ENCODE measurements around the gene SLC25A4. TPM values are rescaled to one million over a fixed set of nuclear protein-coding genes. Genes with fewer than 3 reads are reported as not detected.

SLC25A4 gene
- polyA plus RNA-seq, 3 donors, result 0.07 TPM; not detected in 2

DNA sequence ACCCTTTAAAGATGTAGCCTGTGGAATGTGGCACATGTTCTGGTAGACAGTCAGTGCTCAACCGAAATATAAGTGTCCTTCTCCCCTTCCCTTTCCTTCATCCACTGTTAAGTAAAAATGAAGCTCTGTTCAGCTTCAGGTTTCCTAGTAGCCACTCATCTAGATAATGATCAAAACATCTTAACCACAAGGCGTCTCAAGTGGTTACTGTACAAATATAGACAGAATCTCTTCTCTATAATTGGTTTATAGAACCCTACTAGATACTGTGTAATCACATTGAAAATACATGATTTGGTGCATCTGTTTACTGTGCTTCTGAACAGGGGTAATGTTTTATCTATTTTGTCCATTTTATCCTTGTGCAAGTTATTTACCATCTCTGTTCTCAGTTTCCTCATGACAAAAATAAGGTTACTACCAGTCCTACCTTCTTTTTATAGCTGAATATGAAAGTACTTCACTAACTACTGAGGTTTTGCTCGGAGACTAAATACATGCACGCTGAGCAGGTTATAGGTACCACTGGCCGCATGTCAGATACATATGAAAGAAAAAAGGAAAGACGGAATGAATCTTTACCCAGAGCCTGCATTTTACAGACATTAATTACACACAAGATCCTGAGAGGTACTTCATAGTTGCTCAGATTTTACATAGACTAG, 20.3 kb upstream of the SLC25A4 start:
- no peak for DNase-seq
- no CpG with 5 or more reads among the region's 6 CpGs for WGBS (ENCODE audit: insufficient coverage)

DNA sequence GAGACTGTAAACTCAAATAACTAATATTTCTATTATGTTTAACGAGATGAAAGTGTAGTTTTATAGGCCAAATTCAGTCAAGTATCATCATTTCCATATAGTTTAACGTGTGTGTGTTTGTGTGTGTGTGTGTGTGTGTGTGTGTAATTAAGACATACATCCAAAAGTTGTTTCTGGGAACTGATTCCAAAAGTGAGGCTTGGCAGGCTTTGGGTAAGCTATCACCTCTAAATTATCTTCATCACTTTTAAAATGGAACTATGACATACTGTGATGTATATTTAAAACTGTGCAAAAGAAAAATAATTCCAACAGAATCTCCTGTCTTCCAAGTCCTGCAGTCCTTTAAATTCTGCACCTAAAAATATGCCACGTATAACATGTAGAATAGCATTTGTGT, 19.1 kb upstream of the SLC25A4 start:
- H2AFZ ChIP-seq (ENCODE audit: insufficient read depth, low read depth, low read length, poor library complexity, severe bottlenecking), result no peak overlapping the region
- no peaks in the 10 kb centered on the region for H4K20me1 ChIP-seq (ENCODE audit: insufficient read depth, low read length)
- no peak for DNase-seq
- no CpG with 5 or more reads among the region's 3 CpGs for WGBS (ENCODE audit: insufficient coverage)
- no peak overlapping the region for H3K4me3 Mint-ChIP-seq
- no peaks in the 10 kb centered on the region for H3K36me3 ChIP-seq (replicated peaks in 1 of 2; ENCODE audit: control insufficient read depth in 1 of 2, insufficient read depth in 2 of 2, low read length in 2 of 2)
- H3K79me2 ChIP-seq (ENCODE audit: insufficient read depth, low read length), result no peaks in the 10 kb centered on the region
- peaks cover 14% of the 10 kb centered on the region for H3K4me1 Mint-ChIP-seq
- no peak overlapping the region for H3K4me3 ChIP-seq (replicated peaks in 1 of 3; ENCODE audit: low read depth in 2 of 3, low read length in 3 of 3)
- intact Hi-C loops (cut with micrococcal nuclease), result no loop called here
- H3K36me3 Mint-ChIP-seq, result no peaks in the 10 kb centered on the region
- TF ChIP-seq, protein P1, sequence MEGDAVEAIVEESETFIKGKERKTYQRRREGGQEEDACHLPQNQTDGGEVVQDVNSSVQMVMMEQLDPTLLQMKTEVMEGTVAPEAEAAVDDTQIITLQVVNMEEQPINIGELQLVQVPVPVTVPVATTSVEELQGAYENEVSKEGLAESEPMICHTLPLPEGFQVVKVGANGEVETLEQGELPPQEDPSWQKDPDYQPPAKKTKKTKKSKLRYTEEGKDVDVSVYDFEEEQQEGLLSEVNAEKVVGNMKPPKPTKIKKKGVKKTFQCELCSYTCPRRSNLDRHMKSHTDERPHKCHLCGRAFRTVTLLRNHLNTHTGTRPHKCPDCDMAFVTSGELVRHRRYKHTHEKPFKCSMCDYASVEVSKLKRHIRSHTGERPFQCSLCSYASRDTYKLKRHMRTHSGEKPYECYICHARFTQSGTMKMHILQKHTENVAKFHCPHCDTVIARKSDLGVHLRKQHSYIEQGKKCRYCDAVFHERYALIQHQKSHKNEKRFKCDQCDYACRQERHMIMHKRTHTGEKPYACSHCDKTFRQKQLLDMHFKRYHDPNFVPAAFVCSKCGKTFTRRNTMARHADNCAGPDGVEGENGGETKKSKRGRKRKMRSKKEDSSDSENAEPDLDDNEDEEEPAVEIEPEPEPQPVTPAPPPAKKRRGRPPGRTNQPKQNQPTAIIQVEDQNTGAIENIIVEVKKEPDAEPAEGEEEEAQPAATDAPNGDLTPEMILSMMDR (IDR thresholded peaks at IDR 0.05), result no peak
- H3K9ac ChIP-seq (ENCODE audit: insufficient read depth, low read length, poor library complexity, severe bottlenecking), result no peak overlapping the region
- H3K27me3 ChIP-seq (ENCODE audit: control insufficient read depth in 2 of 2, insufficient read depth in 2 of 2, low read length in 2 of 2), result peaks cover 25 to 35% of the 10 kb centered on the region in 2 donors
- no peak overlapping the region for H3K27ac ChIP-seq (ENCODE audit: low read depth in 1 of 2, low read length in 2 of 2)
- peaks cover 10 to 17% of the 10 kb centered on the region in 2 donors for H3K4me1 ChIP-seq (ENCODE audit: control insufficient read depth in 1 of 2, insufficient read depth in 2 of 2, low read length in 2 of 2)
- no peak overlapping the region for H3K27ac Mint-ChIP-seq
- H3K9me3 ChIP-seq (replicated peaks in 1 of 2; ENCODE audit: control insufficient read depth in 1 of 2, insufficient read depth in 1 of 2, low read length in 2 of 2), result peaks cover 0 to 11% of the 10 kb centered on the region in 2 donors
- H3K27me3 Mint-ChIP-seq (ENCODE audit: low read depth in 3 of 3), result peaks cover 48 to 76% (median 51%) of the 10 kb centered on the region in 3 donors
- no peak overlapping the region for H3K4me2 ChIP-seq (replicated peaks; ENCODE audit: extremely low read depth, low read length, poor library complexity, severe bottlenecking)
- peaks cover 0 to 15% (median 2%) of the 10 kb centered on the region in 7 donors for H3K9me3 Mint-ChIP-seq

More for the DNA sequence above, 20.3 kb upstream of the SLC25A4 start:
- H3K27me3 ChIP-seq (ENCODE audit: control insufficient read depth in 2 of 2, insufficient read depth in 2 of 2, low read length in 2 of 2), result peaks cover 15 to 23% of the 10 kb centered on the region in 2 donors
- peaks cover 0 to 4% of the 10 kb centered on the region in 2 donors for H3K9me3 ChIP-seq (replicated peaks in 1 of 2; ENCODE audit: control insufficient read depth in 1 of 2, insufficient read depth in 1 of 2, low read length in 2 of 2)
- Mint-ChIP-seq H3K4me3 (no peak overlapping the region), H3K27ac (no peak overlapping the region), H3K27me3 (ENCODE audit: low read depth in 3 of 3) (peaks cover 38 to 64% (median 42%) of the 10 kb centered on the region in 3 donors), H3K9me3 (peaks cover 0 to 12% (median 2%) of the 10 kb centered on the region in 7 donors), H3K36me3 (no peaks in the 10 kb centered on the region), H3K4me1 (peaks cover 7% of the 10 kb centered on the region)
- TF ChIP-seq, protein P1 (IDR thresholded peaks at IDR 0.05), result no peak
- H3K4me3 ChIP-seq (replicated peaks in 1 of 3; ENCODE audit: low read depth in 2 of 3, low read length in 3 of 3), result no peak overlapping the region
- no peaks in the 10 kb centered on the region for H4K20me1 ChIP-seq (ENCODE audit: insufficient read depth, low read length)
- intact Hi-C loops (cut with micrococcal nuclease), result no loop called here
- no peak overlapping the region for H3K27ac ChIP-seq (ENCODE audit: low read depth in 1 of 2, low read length in 2 of 2)
- H3K9ac ChIP-seq (ENCODE audit: insufficient read depth, low read length, poor library complexity, severe bottlenecking), result no peak overlapping the region
- no peaks in the 10 kb centered on the region for H3K36me3 ChIP-seq (replicated peaks in 1 of 2; ENCODE audit: control insufficient read depth in 1 of 2, insufficient read depth in 2 of 2, low read length in 2 of 2)
- no peak overlapping the region for H3K4me2 ChIP-seq (replicated peaks; ENCODE audit: extremely low read depth, low read length, poor library complexity, severe bottlenecking)
- no peak overlapping the region for H2AFZ ChIP-seq (ENCODE audit: insufficient read depth, low read depth, low read length, poor library complexity, severe bottlenecking)
- peaks cover 3 to 7% of the 10 kb centered on the region in 2 donors for H3K4me1 ChIP-seq (ENCODE audit: control insufficient read depth in 1 of 2, insufficient read depth in 2 of 2, low read length in 2 of 2)
- H3K79me2 ChIP-seq (ENCODE audit: insufficient read depth, low read length), result no peaks in the 10 kb centered on the region
